Ovary (tissue), 3 donors: Measurements from ENCODE around the gene VWCE.

Experiments
- POLR2A ChIP-seq: fragments of 450-650 bp; IDR thresholded peaks from one replicate; pipeline ENCODE4 v1.6.1; 2017; ENCODE audit warnings: antibody characterized with exemption, mild to moderate bottlenecking, moderate library complexity
- TF ChIP-seq, protein P1 (sequence below), 3 donors: fragments of 450-650 bp in 2 of 3; fragments of 200-600 bp in 1 of 3; IDR thresholded peaks; one replicate each; pipeline versions ENCODE4 v1.5.1 to v1.8.0; 2016 to 2022; ENCODE audit warnings: antibody characterized with exemption in 3 of 3, mild to moderate bottlenecking in 1 of 3
- donor health status: DM: no; HTN: no; CAD: no.

DNA sequence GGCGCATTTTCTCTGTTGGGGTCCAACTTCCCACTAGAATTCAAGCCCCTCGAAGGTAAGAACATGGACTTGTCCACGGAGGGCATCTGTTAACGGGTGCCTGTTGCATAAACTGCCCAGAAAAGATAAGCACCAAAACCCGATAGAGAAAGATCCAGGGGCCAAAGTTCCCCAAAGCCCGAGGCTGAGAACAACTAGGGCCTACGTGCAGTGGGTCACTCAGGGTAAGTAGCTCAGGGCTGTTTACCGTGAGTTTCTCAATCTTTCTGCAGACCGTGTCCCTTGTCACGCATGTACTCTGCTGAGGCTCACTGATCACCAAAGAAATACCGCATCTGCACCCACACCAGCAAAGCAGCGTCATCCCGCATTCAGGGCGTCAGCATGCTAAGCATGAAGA, 29.8 kb downstream of the VWCE start:
- TF ChIP-seq, protein P1, sequence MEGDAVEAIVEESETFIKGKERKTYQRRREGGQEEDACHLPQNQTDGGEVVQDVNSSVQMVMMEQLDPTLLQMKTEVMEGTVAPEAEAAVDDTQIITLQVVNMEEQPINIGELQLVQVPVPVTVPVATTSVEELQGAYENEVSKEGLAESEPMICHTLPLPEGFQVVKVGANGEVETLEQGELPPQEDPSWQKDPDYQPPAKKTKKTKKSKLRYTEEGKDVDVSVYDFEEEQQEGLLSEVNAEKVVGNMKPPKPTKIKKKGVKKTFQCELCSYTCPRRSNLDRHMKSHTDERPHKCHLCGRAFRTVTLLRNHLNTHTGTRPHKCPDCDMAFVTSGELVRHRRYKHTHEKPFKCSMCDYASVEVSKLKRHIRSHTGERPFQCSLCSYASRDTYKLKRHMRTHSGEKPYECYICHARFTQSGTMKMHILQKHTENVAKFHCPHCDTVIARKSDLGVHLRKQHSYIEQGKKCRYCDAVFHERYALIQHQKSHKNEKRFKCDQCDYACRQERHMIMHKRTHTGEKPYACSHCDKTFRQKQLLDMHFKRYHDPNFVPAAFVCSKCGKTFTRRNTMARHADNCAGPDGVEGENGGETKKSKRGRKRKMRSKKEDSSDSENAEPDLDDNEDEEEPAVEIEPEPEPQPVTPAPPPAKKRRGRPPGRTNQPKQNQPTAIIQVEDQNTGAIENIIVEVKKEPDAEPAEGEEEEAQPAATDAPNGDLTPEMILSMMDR (IDR thresholded peaks at IDR 0.05): no peak
- no peak for TF ChIP-seq POLR2A
